ENCODE data around the gene KRT16. TPM values are rescaled to one million over a fixed set of nuclear protein-coding genes. Genes with fewer than 3 reads are reported as not detected.

The KRT16 gene
- total and polyA plus RNA-seq, 2 donors (not counting 1 experiment from before 2014, with no cell fraction given), result not detected

- no peaks in the 10 kb centered on the region for H3K27me3 ChIP-seq (replicated peaks in 1 of 4; ENCODE audit: control extremely low read depth in 1 of 4, control insufficient read depth in 3 of 4, insufficient read depth in 4 of 4, low read length in 3 of 4)
- intact Hi-C loops (cut with micrococcal nuclease), result no loop called here
- no peak overlapping the region for H3K4me3 Mint-ChIP-seq
- 88% methylated on average over 5 of the region's 5 CpGs for WGBS (ENCODE audit: insufficient coverage)
- H3K9ac ChIP-seq (ENCODE audit: low read length), result no peak overlapping the region
- no peak overlapping the region for H2AFZ ChIP-seq (ENCODE audit: insufficient read depth, low read depth, low read length, poor library complexity, severe bottlenecking)
- no peaks in the 10 kb centered on the region for H4K20me1 ChIP-seq (ENCODE audit: control insufficient read depth, insufficient read depth, low read length, poor library complexity, severe bottlenecking)
- DNase-seq, result no peak
- H3K27ac Mint-ChIP-seq, result no peak overlapping the region
- no peak for ATAC-seq (ENCODE audit: low read depth)
- H3K79me2 ChIP-seq (ENCODE audit: control insufficient read depth, insufficient read depth, low read length), result no peaks in the 10 kb centered on the region
- no peaks in the 10 kb centered on the region for H3K4me1 ChIP-seq (ENCODE audit: control insufficient read depth in 2 of 2, insufficient read depth in 2 of 2, low read length in 2 of 2)
- no peaks in the 10 kb centered on the region for H3K4me1 Mint-ChIP-seq
- H3K9me3 Mint-ChIP-seq (ENCODE audit: insufficient read depth), result no peaks in the 10 kb centered on the region
- H3K4me2 ChIP-seq (replicated peaks; ENCODE audit: low read depth, low read length, poor library complexity, severe bottlenecking), result no peak overlapping the region
- ChIA-PET POLR2A (no interaction called here), CTCF (no interaction called here)
- no peak overlapping the region for H3K4me3 ChIP-seq (ENCODE audit: control extremely low read depth in 1 of 5, extremely low read depth in 1 of 5, insufficient read depth in 1 of 5, low read depth in 2 of 5, low read length in 4 of 5)
- H3K27ac ChIP-seq (ENCODE audit: low read length in 2 of 2), result no peak overlapping the region
- TF ChIP-seq EZH2 (IDR thresholded peaks at IDR 0.05; ENCODE audit: borderline replicate concordance, insufficient read depth, low read depth, low read length, poor library complexity, severe bottlenecking) (no peak), CTCF (IDR thresholded peaks at IDR 0.05) (no peak)
- no peaks in the 10 kb centered on the region for H3K9me3 ChIP-seq (ENCODE audit: control extremely low read depth in 1 of 3, control insufficient read depth in 2 of 3, insufficient read depth in 1 of 3, low read length in 2 of 3)
- no peaks in the 10 kb centered on the region for H3K36me3 ChIP-seq (replicated peaks in 1 of 2; ENCODE audit: control extremely low read depth in 1 of 2, control insufficient read depth in 1 of 2, extremely low read depth in 1 of 2, insufficient read depth in 2 of 2, low read length in 1 of 2)
- H3K27me3 Mint-ChIP-seq, result peaks cover 9% of the 10 kb centered on the region
Measured at GRCh38 chr17:41614098-41614497, 1.5 kb upstream of the KRT16 start.

GRCh38 chr17:41613277-41614082 lies 913 bp upstream of the KRT16 start:
- no peak overlapping the region for H3K27ac ChIP-seq (ENCODE audit: low read length in 2 of 2)
- H4K20me1 ChIP-seq (ENCODE audit: control insufficient read depth, insufficient read depth, low read length, poor library complexity, severe bottlenecking), result no peaks in the 10 kb centered on the region
- no peak overlapping the region for H2AFZ ChIP-seq (ENCODE audit: insufficient read depth, low read depth, low read length, poor library complexity, severe bottlenecking)
- no peak overlapping the region for H3K4me3 ChIP-seq (ENCODE audit: control extremely low read depth in 1 of 5, extremely low read depth in 1 of 5, insufficient read depth in 1 of 5, low read depth in 2 of 5, low read length in 4 of 5)
- no peaks in the 10 kb centered on the region for H3K4me1 ChIP-seq (ENCODE audit: control insufficient read depth in 2 of 2, insufficient read depth in 2 of 2, low read length in 2 of 2)
- H3K9ac ChIP-seq (ENCODE audit: low read length), result no peak overlapping the region
- Mint-ChIP-seq H3K9me3 (ENCODE audit: insufficient read depth) (no peaks in the 10 kb centered on the region), H3K27ac (no peak overlapping the region), H3K4me1 (no peaks in the 10 kb centered on the region), H3K27me3 (peaks cover 13% of the 10 kb centered on the region), H3K4me3 (no peak overlapping the region)
- ChIA-PET POLR2A (no interaction called here), CTCF (no interaction called here)
- DNase-seq (no peak), ATAC-seq (ENCODE audit: low read depth) (no peak)
- TF ChIP-seq CTCF (IDR thresholded peaks at IDR 0.05) (no peak), EZH2 (IDR thresholded peaks at IDR 0.05; ENCODE audit: borderline replicate concordance, insufficient read depth, low read depth, low read length, poor library complexity, severe bottlenecking) (no peak)
- no peaks in the 10 kb centered on the region for H3K79me2 ChIP-seq (ENCODE audit: control insufficient read depth, insufficient read depth, low read length)
- no peaks in the 10 kb centered on the region for H3K9me3 ChIP-seq (ENCODE audit: control extremely low read depth in 1 of 3, control insufficient read depth in 2 of 3, insufficient read depth in 1 of 3, low read length in 2 of 3)
- no peak overlapping the region for H3K4me2 ChIP-seq (replicated peaks; ENCODE audit: low read depth, low read length, poor library complexity, severe bottlenecking)
- intact Hi-C loops (cut with micrococcal nuclease), result no loop called here
- no peaks in the 10 kb centered on the region for H3K27me3 ChIP-seq (replicated peaks in 1 of 4; ENCODE audit: control extremely low read depth in 1 of 4, control insufficient read depth in 3 of 4, insufficient read depth in 4 of 4, low read length in 3 of 4)
- no peaks in the 10 kb centered on the region for H3K36me3 ChIP-seq (replicated peaks in 1 of 2; ENCODE audit: control extremely low read depth in 1 of 2, control insufficient read depth in 1 of 2, extremely low read depth in 1 of 2, insufficient read depth in 2 of 2, low read length in 1 of 2)
- 81% methylated on average over 11 of the region's 11 CpGs for WGBS (ENCODE audit: insufficient coverage)

Data from B cell (primary cell).